WTC11 (cell line): ENCODE measurements around the gene ACBD7. TPM values are rescaled to one million over a fixed set of nuclear protein-coding genes. Genes with fewer than 3 reads are reported as not detected.

Experiments
- ATAC-seq: fragments of 200-7000 bp; cut with Tn5 transposase; 2 replicates; pipeline ENCODE4 v1.10.0; 2021; ENCODE audit warnings: mild to moderate bottlenecking, moderate library complexity
- CTCF ChIA-PET: fragments of 300-600 bp; sonication (Branson Sonifier 250); formaldehyde crosslinking; loops from one replicate; lab custom pipeline; 2021; ENCODE audit warnings: antibody characterized with exemption; lab: Charles Lee
- POLR2A ChIA-PET: fragments of 350-600 bp; sonication (Branson Sonifier 250); formaldehyde crosslinking; loops from one replicate; lab custom pipeline; 2021; ENCODE audit warnings: antibody characterized with exemption; lab: Charles Lee
- DNase-seq: peaks from one replicate; pipeline ENCODE4 v3.0.0; 2021; ENCODE audit warnings: low spot score
- H3K27ac Mint-ChIP-seq: 2 replicates; pipeline ENCODE4 v1.8.0; 2021; ENCODE audit warnings: mixed read lengths
- H3K27me3 Mint-ChIP-seq: 2 replicates; pipeline ENCODE4 v1.8.0; 2021; ENCODE audit warnings: low read depth, mild to moderate bottlenecking, moderate library complexity, mixed read lengths
- H3K36me3 Mint-ChIP-seq: 2 replicates; pipeline ENCODE4 v1.8.0; 2021; ENCODE audit warnings: mixed read lengths
- H3K4me1 Mint-ChIP-seq: 2 replicates; pipeline ENCODE4 v1.8.0; 2022; ENCODE audit warnings: mixed read lengths
- H3K4me3 Mint-ChIP-seq: 2 replicates; pipeline ENCODE4 v1.8.0; 2021; ENCODE audit warnings: mild to moderate bottlenecking, moderate library complexity, mixed read lengths
- H3K9me3 Mint-ChIP-seq: 2 replicates; pipeline ENCODE4 v1.8.0; 2021; ENCODE audit warnings: mixed read lengths
- ATF1 ChIP-seq: sonication (generic); formaldehyde crosslinking; IDR thresholded peaks from 2 replicates; pipeline ENCODE4 v1.8.1; 2023; ENCODE audit warnings: mild to moderate bottlenecking, moderate library complexity, missing genetic modification reagents
- CREM ChIP-seq: sonication (generic); formaldehyde crosslinking; IDR thresholded peaks from 2 replicates; pipeline ENCODE4 v1.8.1; 2022; ENCODE audit warnings: mild to moderate bottlenecking, missing genetic modification reagents, moderate library complexity
- ESRRA ChIP-seq: sonication (generic); formaldehyde crosslinking; IDR thresholded peaks from 2 replicates; pipeline ENCODE4 v1.8.1; 2022; ENCODE audit warnings: mild to moderate bottlenecking, missing genetic modification reagents, borderline replicate concordance
- FOXP1 ChIP-seq: sonication (generic); formaldehyde crosslinking; IDR thresholded peaks from 2 replicates; pipeline ENCODE4 v1.8.0; 2022; ENCODE audit warnings: missing genetic modification reagents, mild to moderate bottlenecking, moderate library complexity, borderline replicate concordance
- GTF2I ChIP-seq: fragments of 250-450 bp; sonication (Bioruptor Pico); conservative IDR thresholded peaks from 2 replicates; pipeline ENCODE4 v1.4.0; 2021; ENCODE audit warnings: mild to moderate bottlenecking
- MAX ChIP-seq: sonication (generic); formaldehyde crosslinking; IDR thresholded peaks from 2 replicates; pipeline ENCODE4 v1.8.0; 2022; ENCODE audit warnings: mild to moderate bottlenecking, missing genetic modification reagents
- NFE2L1 ChIP-seq: sonication (generic); formaldehyde crosslinking; IDR thresholded peaks from 2 replicates; pipeline ENCODE4 v1.8.1; 2023; ENCODE audit warnings: missing genetic modification reagents
- OVOL2 ChIP-seq: fragments of 250-450 bp; sonication (Bioruptor Pico); IDR thresholded peaks from 2 replicates; pipeline ENCODE4 v1.9.0; 2021; ENCODE audit warnings: mild to moderate bottlenecking, borderline replicate concordance
- RORB ChIP-seq: fragments of 250-450 bp; sonication (Bioruptor Pico); IDR thresholded peaks from 2 replicates; pipeline ENCODE4 v1.9.0; 2021; ENCODE audit warnings: mild to moderate bottlenecking
- SP1 ChIP-seq: sonication (generic); formaldehyde crosslinking; conservative IDR thresholded peaks from 2 replicates; pipeline ENCODE4 v1.8.1; 2022; ENCODE audit warnings: missing genetic modification reagents
- STAT6 ChIP-seq: sonication (generic); formaldehyde crosslinking; conservative IDR thresholded peaks from 2 replicates; pipeline ENCODE4 v1.8.1; 2023; ENCODE audit warnings: mild to moderate bottlenecking, low read depth, missing genetic modification reagents, moderate library complexity
- TEAD4 ChIP-seq: sonication (generic); formaldehyde crosslinking; IDR thresholded peaks from 2 replicates; pipeline ENCODE4 v1.8.0; 2022; ENCODE audit warnings: mild to moderate bottlenecking, missing genetic modification reagents
- TP53 ChIP-seq: sonication (generic); formaldehyde crosslinking; IDR thresholded peaks from 2 replicates; pipeline ENCODE4 v1.8.1; 2023; ENCODE audit warnings: mild to moderate bottlenecking, missing genetic modification reagents
- USF1 ChIP-seq: sonication (generic); formaldehyde crosslinking; IDR thresholded peaks from 2 replicates; pipeline ENCODE4 v1.8.0; 2022; ENCODE audit warnings: mild to moderate bottlenecking, missing genetic modification reagents
- USF2 ChIP-seq: sonication (generic); formaldehyde crosslinking; IDR thresholded peaks from 2 replicates; pipeline ENCODE4 v1.8.1; 2023; ENCODE audit warnings: mild to moderate bottlenecking, missing genetic modification reagents, moderate library complexity
- ZNF121 ChIP-seq: sonication (generic); formaldehyde crosslinking; IDR thresholded peaks from 2 replicates; pipeline ENCODE4 v1.8.0; 2023; ENCODE audit warnings: missing genetic modification reagents
- ZNF263 ChIP-seq: sonication (generic); formaldehyde crosslinking; IDR thresholded peaks from 2 replicates; pipeline ENCODE4 v1.8.1; 2022; ENCODE audit warnings: low read depth, mild to moderate bottlenecking, moderate library complexity, missing genetic modification reagents
- ZNF317 ChIP-seq: sonication (generic); formaldehyde crosslinking; IDR thresholded peaks from 2 replicates; pipeline ENCODE4 v1.8.1; 2023; ENCODE audit warnings: low read depth, mild to moderate bottlenecking, moderate library complexity, missing genetic modification reagents, borderline replicate concordance
- ZNF416 ChIP-seq: fragments of 250-450 bp; sonication (Bioruptor Pico); IDR thresholded peaks from 2 replicates; pipeline ENCODE4 v1.9.0; 2021; ENCODE audit warnings: mild to moderate bottlenecking, inconsistent platforms
- ZNF425 ChIP-seq: fragments of 250-450 bp; sonication (Bioruptor Pico); conservative IDR thresholded peaks from 2 replicates; pipeline ENCODE4 v1.9.0; 2021; ENCODE audit warnings: mild to moderate bottlenecking
- ZNF671 ChIP-seq: fragments of 250-450 bp; sonication (Bioruptor Pico); IDR thresholded peaks from 2 replicates; pipeline ENCODE4 v1.8.0; 2021; ENCODE audit warnings: mild to moderate bottlenecking
- total RNA-seq: library from RNA; stranded (reverse); gene quantifications from 3 replicates; pipeline ENCODE4 v1.2.3, GENCODE V29; 2021

Gene ACBD7
- total RNA-seq, 1 experiment from 2014 or later: 10.0 TPM

GRCh38 chr10:15058689-15059088, 29.9 kb downstream of the ACBD7 start:
- peaks cover 2% of the 10 kb centered on the region; the same call in 1 of the 2 replicates for H3K27me3 Mint-ChIP-seq

GRCh38 chr10:15053061-15053460, 35.5 kb downstream of the ACBD7 start:
- no peak for ATAC-seq
- no peak for TF ChIP-seq ZNF121
- TF ChIP-seq ESRRA (CRISPR knock-in tag): no peak
- no peak for TF ChIP-seq CREM
- no peak for TF ChIP-seq STAT6 (CRISPR knock-in tag)
- TF ChIP-seq ZNF317: no peak
- no peak for TF ChIP-seq SP1 (CRISPR knock-in tag)
- TF ChIP-seq USF2: no peak
- TF ChIP-seq USF1: no peak
- no peak for TF ChIP-seq RORB
- no peak for TF ChIP-seq MAX (CRISPR knock-in tag)
- TF ChIP-seq TP53: no peak
- no peak for TF ChIP-seq ZNF671 (CRISPR knock-in tag)
- TF ChIP-seq ZNF425: no peak
- no peak for TF ChIP-seq FOXP1 (CRISPR knock-in tag)
- no peak for TF ChIP-seq ZNF263
- TF ChIP-seq NFE2L1 (CRISPR knock-in tag): no peak
- TF ChIP-seq GTF2I (CRISPR knock-in tag): no peak
- no peak for TF ChIP-seq ATF1
- no peaks in the 10 kb centered on the region for H3K9me3 Mint-ChIP-seq

More at GRCh38 chr10:15058689-15059088, 29.9 kb downstream of the ACBD7 start:
- POLR2A ChIA-PET: no interaction called here
- H3K4me1 Mint-ChIP-seq: no peaks in the 10 kb centered on the region
- DNase-seq (no peak), ATAC-seq (no peak)
- no peak overlapping the region for H3K27ac Mint-ChIP-seq
- H3K9me3 Mint-ChIP-seq: peaks cover 20% of the 10 kb centered on the region
- peaks cover 10% of the 10 kb centered on the region for H3K36me3 Mint-ChIP-seq
- no peak for TF ChIP-seq ZNF416 (CRISPR knock-in tag)
- no peak for TF ChIP-seq MAX (CRISPR knock-in tag)
- no peak for TF ChIP-seq TEAD4 (CRISPR knock-in tag)
- no peak for TF ChIP-seq OVOL2
- H3K4me3 Mint-ChIP-seq: no peak overlapping the region
- CTCF ChIA-PET: no interaction called here

More at GRCh38 chr10:15053061-15053460, 35.5 kb downstream of the ACBD7 start:
- H3K27me3 Mint-ChIP-seq: no peaks in the 10 kb centered on the region
- no peak overlapping the region for H3K27ac Mint-ChIP-seq
- no peak for DNase-seq
- H3K4me1 Mint-ChIP-seq: no peaks in the 10 kb centered on the region
- CTCF ChIA-PET: no interaction called here
- POLR2A ChIA-PET: no interaction called here
- H3K4me3 Mint-ChIP-seq: no peak overlapping the region
- no peaks in the 10 kb centered on the region for H3K36me3 Mint-ChIP-seq
